ENCODE measurements around the gene PTBP3. TPM values are rescaled to one million over a fixed set of nuclear protein-coding genes. Genes with fewer than 3 reads are reported as not detected.

Gene PTBP3
- polyA plus RNA-seq, 1 of the 3 experiments (the other 2 are of a cell fraction) = 6.1 TPM

GRCh38 chr9:112349008-112349333, 15.6 kb upstream of the PTBP3 start:
- Histone ChIP-seq H3K4me3 (ENCODE audit: low read depth in 2 of 2, low read length in 1 of 2) (no peak overlapping the region), H2AFZ (ENCODE audit: low read depth) (no peak overlapping the region), H3K79me2 (ENCODE audit: insufficient read depth) (no peaks in the 10 kb centered on the region), H3K27ac (ENCODE audit: low read depth in 2 of 2, low read length in 1 of 2) (no peak overlapping the region), H3K27me3 (ENCODE audit: insufficient read depth) (no peaks in the 10 kb centered on the region), H3K9me3 (no peaks in the 10 kb centered on the region), H3K36me3 (replicated peaks in 1 of 2; ENCODE audit: control insufficient read depth in 1 of 2, insufficient read depth in 2 of 2, low read length in 1 of 2) (no peaks in the 10 kb centered on the region), H3K4me1 (ENCODE audit: control insufficient read depth in 1 of 2, insufficient read depth in 2 of 2, low read depth in 1 of 2, low read length in 1 of 2) (no peaks in the 10 kb centered on the region; a peak in 1 of 4 replicates), H3K9me2 (no peaks in the 10 kb centered on the region), H3K9ac (no peak overlapping the region), H3F3A (replicated peaks; ENCODE audit: insufficient read depth) (no peaks in the 10 kb centered on the region), H3K4me2 (no peak overlapping the region), H4K20me1 (ENCODE audit: insufficient read depth) (no peaks in the 10 kb centered on the region)
- DNase-seq = no peak
- ChIA-PET POLR2A (no interaction called here), CTCF (interaction anchor here (0.7 to 4.6 kb wide), 2 partner anchors 13 to 18 kb away, joined by 3 to 20 read pairs; no protein-coding TSS in a partner anchor)
- no peak for TF ChIP-seq YY1 (IDR thresholded peaks at IDR 0.05; ENCODE audit: low read depth)
- TF ChIP-seq CHD2 (IDR thresholded peaks at IDR 0.05; ENCODE audit: low read length, partially characterized antibody) = no peak
- WGBS (ENCODE audit: low lambda C conversion rate) = 87% methylated on average over 4 of the region's 4 CpGs

GRCh38 chr9:112348257-112349007, 15.0 kb upstream of the PTBP3 start:
- POLR2A ChIA-PET = interaction anchor here (0.6 kb wide), 1 partner anchor 11 kb away, joined by 3 read pairs; no protein-coding TSS in a partner anchor
- Histone ChIP-seq H3K4me1 (ENCODE audit: control insufficient read depth in 1 of 2, insufficient read depth in 2 of 2, low read depth in 1 of 2, low read length in 1 of 2) (no peaks in the 10 kb centered on the region; a peak in 1 of 4 replicates), H3K27ac (ENCODE audit: low read depth in 2 of 2, low read length in 1 of 2) (no peak overlapping the region), H3K4me2 (no peak overlapping the region), H4K20me1 (ENCODE audit: insufficient read depth) (no peaks in the 10 kb centered on the region), H3K79me2 (ENCODE audit: insufficient read depth) (no peaks in the 10 kb centered on the region), H2AFZ (ENCODE audit: low read depth) (no peak overlapping the region), H3K9ac (no peak overlapping the region), H3K4me3 (ENCODE audit: low read depth in 2 of 2, low read length in 1 of 2) (peak overlapping the region in 1 of 2 experiments; percentile 25; a peak in 1 of 4 replicates), H3K9me2 (no peaks in the 10 kb centered on the region), H3K27me3 (ENCODE audit: insufficient read depth) (no peaks in the 10 kb centered on the region), H3K36me3 (replicated peaks in 1 of 2; ENCODE audit: control insufficient read depth in 1 of 2, insufficient read depth in 2 of 2, low read length in 1 of 2) (no peaks in the 10 kb centered on the region), H3K9me3 (no peaks in the 10 kb centered on the region), H3F3A (replicated peaks; ENCODE audit: insufficient read depth) (no peaks in the 10 kb centered on the region)
- CTCF ChIA-PET = interaction anchor here (1.2 to 1.4 kb wide), 2 partner anchors 13 to 251 kb away, joined by 3 to 5 read pairs; no protein-coding TSS in a partner anchor
- TF ChIP-seq GABPA (IDR thresholded peaks at IDR 0.05; ENCODE audit: low read depth) (no peak), PBX3 (IDR thresholded peaks at IDR 0.05) (no peak), EZH2phosphoT487 (IDR thresholded peaks at IDR 0.05; ENCODE audit: borderline replicate concordance, low read depth) (no peak), JUND (IDR thresholded peaks at IDR 0.05) (no peak), RFX5 (IDR thresholded peaks at IDR 0.05; ENCODE audit: low read length) (no peak), NRF1 (IDR thresholded peaks at IDR 0.05; ENCODE audit: low read depth, low read length) (peak; percentile 60; the same call in 1 of the 2 replicates)
- 57% methylated on average over 19 of the region's 19 CpGs for WGBS (ENCODE audit: low lambda C conversion rate)
- peak; percentile 61 for DNase-seq

- Histone ChIP-seq H3K27me3 (ENCODE audit: insufficient read depth) (no peaks in the 10 kb centered on the region), H3K4me1 (ENCODE audit: control insufficient read depth in 1 of 2, insufficient read depth in 2 of 2, low read depth in 1 of 2, low read length in 1 of 2) (no peaks in the 10 kb centered on the region), H3K27ac (ENCODE audit: low read depth in 2 of 2, low read length in 1 of 2) (peak overlapping the region in 1 of 2 experiments; percentile 23; a peak in 1 of 4 replicates), H3K4me3 (ENCODE audit: low read depth in 2 of 2, low read length in 1 of 2) (no peak overlapping the region), H3K9me2 (no peaks in the 10 kb centered on the region), H3K79me2 (ENCODE audit: insufficient read depth) (no peaks in the 10 kb centered on the region), H2AFZ (ENCODE audit: low read depth) (peak overlapping the region; percentile 64; the same call in 1 of the 2 replicates), H3K9ac (no peak overlapping the region), H3K36me3 (replicated peaks in 1 of 2; ENCODE audit: control insufficient read depth in 1 of 2, insufficient read depth in 2 of 2, low read length in 1 of 2) (no peaks in the 10 kb centered on the region), H3K4me2 (no peak overlapping the region), H3F3A (replicated peaks; ENCODE audit: insufficient read depth) (peaks cover 4% of the 10 kb centered on the region), H3K9me3 (no peaks in the 10 kb centered on the region), H4K20me1 (ENCODE audit: insufficient read depth) (no peaks in the 10 kb centered on the region)
- TF ChIP-seq JUND (IDR thresholded peaks at IDR 0.05) (peak; percentile 20; the same call in 1 of the 2 replicates), PBX3 (IDR thresholded peaks at IDR 0.05) (0 out of 2 replicates have a peak, but pooled peaks have one; percentile 27), USF1 (IDR thresholded peaks at IDR 0.05; ENCODE audit: borderline replicate concordance, low read depth) (no peak), EP300 (IDR thresholded peaks at IDR 0.05; ENCODE audit: borderline replicate concordance in 1 of 2, low read depth in 1 of 2, low read length in 1 of 2) (no peak), FOSL2 (IDR thresholded peaks at IDR 0.05; ENCODE audit: borderline replicate concordance, low read depth) (peak; percentile 36; the same call in 1 of the 2 replicates)
- CTCF ChIA-PET = interaction anchor here (0.7 kb wide), 1 partner anchor 244 kb away, joined by 3 read pairs; no protein-coding TSS in a partner anchor
- POLR2A ChIA-PET = no interaction called here
- no peak for DNase-seq
These were observed 8.3 kb upstream of the PTBP3 start for GRCh38 chr9:112341730-112342129.
